Upper lobe of left lung (tissue), 6 donors: ENCODE data around the gene CPSF7. TPM values are rescaled to one million over a fixed set of nuclear protein-coding genes. Genes with fewer than 3 reads are reported as not detected.

Experiments
- ATAC-seq, 2 donors: fragments of 200-7000 bp; cut with Tn5 transposase; one replicate each; pipeline ENCODE4 v1.9.1; 2022; ENCODE audit warnings: mild to moderate bottlenecking in 2 of 2, moderate library complexity in 2 of 2; ENCODE audit not compliant: low FRiP score in 2 of 2
- DNase-seq, 2 donors: peaks; one replicate each; pipeline ENCODE4 v3.0.0-alpha.2; 2019 to 2020
- H3K27ac ChIP-seq, 4 donors: fragments of 200-600 bp; sonication (generic); one replicate each; pipeline ENCODE4 v1.5.1; 2016 to 2019
- H3K27me3 ChIP-seq, 4 donors: fragments of 200-600 bp; sonication (generic); one replicate each; pipeline ENCODE4 v1.5.1; 2017 to 2019
- H3K36me3 ChIP-seq, 4 donors: fragments of 200-600 bp; sonication (generic); one replicate each; pipeline ENCODE4 v1.5.1; 2016 to 2019
- H3K4me1 ChIP-seq, 4 donors: fragments of 200-600 bp; sonication (generic); one replicate each; pipeline ENCODE4 v1.5.1; 2018 to 2019
- H3K4me3 ChIP-seq, 4 donors: fragments of 200-600 bp; sonication (generic); one replicate each; pipeline ENCODE4 v1.5.1; 2017 to 2019; ENCODE audit warnings: mild to moderate bottlenecking in 2 of 4, moderate library complexity in 1 of 4
- H3K9me3 ChIP-seq, 4 donors: fragments of 200-600 bp; sonication (generic); one replicate each; pipeline ENCODE4 v1.5.1; 2018 to 2019
- CTCF ChIP-seq, 6 experiments: fragments of 450-650 bp in 4 of 6; fragments of 200-600 bp in 2 of 6; sonication (generic) in 2 of 6; IDR thresholded peaks; one replicate each; pipeline ENCODE4 v1.5.1; 2016 to 2019; ENCODE audit warnings: antibody characterized with exemption in 6 of 6
- EP300 ChIP-seq, 4 donors: sonication (generic); formaldehyde crosslinking; IDR thresholded peaks; one replicate each; pipeline ENCODE4 v1.5.1; 2017; ENCODE audit warnings: antibody characterized with exemption in 4 of 4, control low read depth in 2 of 4
- POLR2A ChIP-seq, 4 donors: fragments of 450-650 bp; IDR thresholded peaks; one replicate each; pipeline ENCODE4 v1.5.1; 2016 to 2017; ENCODE audit warnings: antibody characterized with exemption in 4 of 4, mild to moderate bottlenecking in 2 of 4
- POLR2AphosphoS5 ChIP-seq, 2 donors: sonication (generic); formaldehyde crosslinking; IDR thresholded peaks; one replicate each; pipeline ENCODE4 v1.5.1; 2017; ENCODE audit warnings: antibody characterized with exemption in 2 of 2
- WGBS, 2 donors: methylation state at CpG; one replicate each; pipeline ENCODE4 v1.1.5; 2017 to 2018; 5-methylcytosine and 5-hydroxymethylcytosine counted together
- small RNA-seq, 4 donors: library from RNA; depleted of rRNA; stranded (forward); fragments of <200 nt; gene quantifications; one replicate each; pipeline ENCODE3, GENCODE V24; 2016
- total RNA-seq, 6 donors: library from RNA; depleted of rRNA in 4 of 6; stranded (reverse); fragments of >200 nt in 4 of 6; gene quantifications; one replicate each; pipeline versions ENCODE4 v1.1.0 to v1.2.1, GENCODE V29; 2016 to 2021
- donor health status: DM: no; HTN: no; CAD: no; lungs with moderate emphysema.
- donor health status: DM: no; HTN: yes; CAD: no; lungs with severe emphysema.

Gene CPSF7
- total RNA-seq, 6 donors from 2014 or later, result 34.5 to 81.7 (median 57.1) TPM

GRCh38 chr11:61357233-61357893, 72.4 kb downstream of the CPSF7 start:
- Histone ChIP-seq H3K9me3 (no peaks in the 10 kb centered on the region), H3K27me3 (no peaks in the 10 kb centered on the region), H3K27ac (peak overlapping the region in 3 of 4 donors; percentile 24 to 62 (median 49)), H3K4me3 (no peak overlapping the region), H3K36me3 (peaks cover 3 to 30% (median 21%) of the 10 kb centered on the region in 4 donors), H3K4me1 (peaks cover 21 to 28% (median 22%) of the 10 kb centered on the region in 4 donors)
- 82 to 87% methylated on average over 4 to 8 of the region's 9 CpGs for WGBS, 2 donors
- TF ChIP-seq POLR2A (IDR thresholded peaks at IDR 0.05) (no peak), CTCF (IDR thresholded peaks at IDR 0.05) (no peak), POLR2AphosphoS5 (IDR thresholded peaks at IDR 0.05) (no peak), EP300 (IDR thresholded peaks at IDR 0.05) (no peak)
- no peak for DNase-seq
- no peak for ATAC-seq

- Histone ChIP-seq H3K9me3 (no peaks in the 10 kb centered on the region), H3K4me1 (peaks cover 21 to 28% (median 22%) of the 10 kb centered on the region in 4 donors), H3K4me3 (no peak overlapping the region), H3K36me3 (peaks cover 3 to 37% (median 27%) of the 10 kb centered on the region in 4 donors), H3K27me3 (no peaks in the 10 kb centered on the region), H3K27ac (peak overlapping the region in 1 of 4 donors; percentile 62)
- no peak for TF ChIP-seq EP300 (IDR thresholded peaks at IDR 0.05)
- TF ChIP-seq POLR2AphosphoS5 (IDR thresholded peaks at IDR 0.05), result no peak
- TF ChIP-seq POLR2A (IDR thresholded peaks at IDR 0.05), result no peak
- no peak for TF ChIP-seq CTCF (IDR thresholded peaks at IDR 0.05)
- DNase-seq (no peak), ATAC-seq (no peak)
- WGBS, 2 donors, result 94 to 100% methylated on average over 4 of the region's 4 CpGs
Measured at GRCh38 chr11:61356706-61357105, 73.1 kb downstream of the CPSF7 start.

- peaks cover 3 to 58% (median 46%) of the 10 kb centered on the region in 4 donors for H3K36me3 ChIP-seq
- peaks cover 3 to 13% (median 7%) of the 10 kb centered on the region in 4 donors for H3K4me1 ChIP-seq
- no peaks in the 10 kb centered on the region for H3K27me3 ChIP-seq
- ATAC-seq (no peak), DNase-seq (no peak)
- whole genome bisulfite sequencing, 2 donors, result 95 to 97% methylated on average over 2 of the region's 2 CpGs
- H3K9me3 ChIP-seq, result no peaks in the 10 kb centered on the region
- no peak overlapping the region for H3K27ac ChIP-seq
- no peak for TF ChIP-seq POLR2A (IDR thresholded peaks at IDR 0.05)
- no peak for TF ChIP-seq POLR2AphosphoS5 (IDR thresholded peaks at IDR 0.05)
- TF ChIP-seq CTCF (IDR thresholded peaks at IDR 0.05), result no peak
- TF ChIP-seq EP300 (IDR thresholded peaks at IDR 0.05), result no peak
- no peak overlapping the region for H3K4me3 ChIP-seq
Measured at GRCh38 chr11:61354208-61354607, 75.6 kb downstream of the CPSF7 start.

- Histone ChIP-seq H3K27ac (no peak overlapping the region), H3K27me3 (no peaks in the 10 kb centered on the region), H3K4me1 (peaks cover 3 to 13% (median 7%) of the 10 kb centered on the region in 4 donors), H3K9me3 (no peaks in the 10 kb centered on the region), H3K4me3 (no peak overlapping the region), H3K36me3 (peaks cover 3 to 66% (median 53%) of the 10 kb centered on the region in 4 donors)
- ATAC-seq (no peak), DNase-seq (no peak)
- WGBS, 2 donors, result 83 to 87% methylated on average over 12 to 15 of the region's 15 CpGs
- no peak for TF ChIP-seq CTCF (IDR thresholded peaks at IDR 0.05)
- TF ChIP-seq EP300 (IDR thresholded peaks at IDR 0.05), result no peak
- no peak for TF ChIP-seq POLR2AphosphoS5 (IDR thresholded peaks at IDR 0.05)
- no peak for TF ChIP-seq POLR2A (IDR thresholded peaks at IDR 0.05)
Measured at GRCh38 chr11:61353131-61354067, 76.4 kb downstream of the CPSF7 start.

Small RNA genes within 50 kb of the gene (small RNA-seq; reads per million reads assigned to genes)
- 0 reads per million in 4 donors for gene RN7SL23P

Other genes with a start within 250 kb of the CPSF7 start
- gene PGA3, start 226.5 kb downstream of the CPSF7 start, total RNA-seq, result under 1 TPM in 2 of 6 donors, not detected in 4; 0.14 to 0.67 TPM
- gene PGA4, start 207.6 kb downstream of the CPSF7 start, total RNA-seq, result under 1 TPM in 2 of 6 donors, not detected in 4; 0.14 to 0.44 TPM
- 1 to 10 TPM in 1 of 6 donors, under 1 TPM in 1, not detected in 4; 0.30 to 1.2 TPM for gene PGA5, start 188.8 kb downstream of the CPSF7 start, total RNA-seq
- 10 to 100 TPM in 1 of 6 donors, 1 to 10 TPM in 1, under 1 TPM in 4; 0.40 to 10.5 (median 0.79) TPM for gene VWCE, start 134.7 kb downstream of the CPSF7 start, total RNA-seq
- gene DDB1, start 96.9 kb downstream of the CPSF7 start, total RNA-seq, result 100 to 1,000 TPM in 5 of 6 donors, 10 to 100 TPM in 1; 98.4 to 152 (median 139) TPM
- gene TKFC, start 96.7 kb downstream of the CPSF7 start, total RNA-seq, result 10 to 100 TPM; 26.4 to 75.4 (median 36.1) TPM
- 100 to 1,000 TPM in 1 of 6 donors, 10 to 100 TPM in 5; 30.3 to 113 (median 50.4) TPM for gene CYB561A3, start 68.1 kb downstream of the CPSF7 start, total RNA-seq
- gene TMEM138, start 67.6 kb downstream of the CPSF7 start, total RNA-seq, result 10 to 100 TPM; 23.5 to 95.3 (median 34.5) TPM
- 10 to 100 TPM in 3 of 6 donors, 1 to 10 TPM in 2, under 1 TPM in 1; 0.78 to 16.1 (median 10.1) TPM for gene TMEM216, start 37.4 kb downstream of the CPSF7 start, total RNA-seq
- gene SDHAF2, start 149 bp upstream of the CPSF7 start, total RNA-seq, result 10 to 100 TPM; 20.9 to 63.9 (median 34.6) TPM
- 10 to 100 TPM in 2 of 6 donors, 1 to 10 TPM in 3, under 1 TPM in 1; 0.31 to 24.2 (median 8.5) TPM for gene LRRC10B, start 78.8 kb upstream of the CPSF7 start, total RNA-seq
- gene SYT7, start 151.1 kb upstream of the CPSF7 start, total RNA-seq, result 1 to 10 TPM; 2.1 to 7.3 (median 4.9) TPM